Uterus (tissue), 4 donors: ENCODE data around the gene MLIP. TPM values are rescaled to one million over a fixed set of nuclear protein-coding genes. Genes with fewer than 3 reads are reported as not detected.

Experiments used
- DNase-seq, 2 donors: peaks; one replicate each; pipeline ENCODE4 v3.0.0-alpha.2; 2019 to 2020
- H3K27ac ChIP-seq, 2 donors: fragments of 200-600 bp; sonication (generic); 1 replicate in 1 of 2; 2 replicates in 1 of 2; pipeline ENCODE4 v1.5.1; 2016 to 2018
- H3K27me3 ChIP-seq, 2 donors: fragments of 200-600 bp; sonication (generic); one replicate each; pipeline ENCODE4 v1.5.1; 2018 to 2019; ENCODE audit warnings: control low read depth in 1 of 2
- H3K36me3 ChIP-seq, 2 donors: fragments of 200-600 bp; sonication (generic); one replicate each; pipeline ENCODE4 v1.5.1; 2019; ENCODE audit warnings: control low read depth in 1 of 2
- H3K4me1 ChIP-seq, 2 donors: fragments of 200-600 bp; sonication (generic); one replicate each; pipeline ENCODE4 v1.5.1; 2018 to 2019; ENCODE audit warnings: control low read depth in 1 of 2
- H3K4me3 ChIP-seq, 2 donors: fragments of 200-600 bp; sonication (generic); 1 replicate in 1 of 2; 2 replicates in 1 of 2; pipeline ENCODE4 v1.5.1; 2018 to 2019; ENCODE audit warnings: mild to moderate bottlenecking in 1 of 2
- H3K9me3 ChIP-seq, 2 donors: fragments of 200-600 bp; sonication (generic); one replicate each; pipeline ENCODE4 v1.5.1; 2019; ENCODE audit warnings: control low read depth in 1 of 2
- CTCF ChIP-seq, 4 experiments: fragments of 200-600 bp in 2 of 4; fragments of 450-650 bp in 2 of 4; sonication (generic) in 2 of 4; IDR thresholded peaks; one replicate each; pipeline ENCODE4 v1.5.1; 2016 to 2019; ENCODE audit warnings: antibody characterized with exemption in 4 of 4, mild to moderate bottlenecking in 2 of 4, moderate library complexity in 1 of 4
- POLR2A ChIP-seq, 2 donors: fragments of 450-650 bp; IDR thresholded peaks; one replicate each; pipeline ENCODE4 v1.6.1; 2016; ENCODE audit warnings: antibody characterized with exemption in 2 of 2, mild to moderate bottlenecking in 1 of 2, moderate library complexity in 1 of 2
- intact Hi-C: fragments of 100-400 bp; cut with DNase I; formaldehyde crosslinking; loops from one replicate; pipeline ENCODE4 v1.15.1; 2023; ENCODE audit warnings: low total_unique reads
- total RNA-seq, 4 donors: library from RNA; depleted of rRNA in 3 of 4; stranded (reverse); fragments of >200 nt in 3 of 4; gene quantifications; one replicate each; pipeline versions ENCODE4 v1.1.0 to v1.2.4, GENCODE V29; 2014 to 2023
- donor health status: DM: yes; HTN: yes; CAD: no.

Gene MLIP
- total RNA-seq, 4 donors from 2014 or later: not detected

DNA sequence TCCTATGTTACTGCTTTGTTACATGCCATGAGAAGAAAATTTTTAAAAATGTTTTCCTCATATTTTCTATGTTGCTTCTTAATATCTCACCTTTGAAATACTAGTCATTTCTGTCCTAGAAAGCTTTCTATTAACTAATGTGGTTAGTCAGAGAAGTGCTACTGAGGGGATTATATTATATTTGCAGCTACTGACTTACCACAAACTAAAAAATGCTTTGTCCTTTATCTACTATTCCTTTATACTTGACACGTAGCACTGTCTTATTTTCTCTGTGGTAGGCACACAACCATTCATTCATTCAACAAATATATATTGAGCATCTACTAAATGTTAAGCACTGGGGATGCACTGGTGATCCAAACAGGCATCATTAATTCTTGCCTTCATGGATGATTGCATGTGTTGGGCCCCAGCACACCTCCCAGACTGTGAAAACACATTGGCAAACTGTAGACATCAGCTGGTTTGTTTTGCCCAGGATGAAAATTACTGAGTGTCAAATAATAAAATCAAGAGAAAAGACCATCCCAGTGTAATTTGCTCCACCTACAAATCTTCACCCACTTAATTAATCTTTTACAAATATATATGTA is 10.7 kb upstream of the MLIP start:
- no peak overlapping the region for H3K4me3 ChIP-seq
- H3K27ac ChIP-seq: no peak overlapping the region
- no peak for DNase-seq
- H3K4me1 ChIP-seq: no peaks in the 10 kb centered on the region
- no peaks in the 10 kb centered on the region for H3K27me3 ChIP-seq
- no peaks in the 10 kb centered on the region for H3K9me3 ChIP-seq
- H3K36me3 ChIP-seq: no peaks in the 10 kb centered on the region
- intact Hi-C loops: no loop called here
- TF ChIP-seq CTCF (IDR thresholded peaks at IDR 0.05) (no peak), POLR2A (IDR thresholded peaks at IDR 0.05) (no peak)

DNA sequence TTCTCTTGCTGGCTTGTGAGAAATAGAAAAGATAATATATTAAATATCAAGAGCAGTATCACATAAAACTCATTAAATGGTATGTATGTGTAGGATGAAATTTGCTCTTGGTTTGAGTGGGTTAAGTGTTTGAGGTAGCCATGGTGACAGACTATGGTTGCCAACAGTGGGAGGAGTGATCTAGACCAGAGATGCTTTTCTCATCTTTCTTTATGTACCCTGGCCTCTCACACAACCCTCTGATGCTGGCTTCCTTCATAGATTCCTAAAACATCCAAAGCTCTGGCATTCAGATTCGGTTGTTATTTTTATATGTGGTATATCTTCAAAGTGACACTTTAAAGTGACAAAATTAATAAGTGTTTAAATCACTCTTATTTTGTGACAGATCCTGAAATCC is 9.0 kb upstream of the MLIP start:
- H3K4me1 ChIP-seq: no peaks in the 10 kb centered on the region
- no peak for TF ChIP-seq CTCF (IDR thresholded peaks at IDR 0.05)
- no peak for TF ChIP-seq POLR2A (IDR thresholded peaks at IDR 0.05)
- DNase-seq: no peak
- H3K9me3 ChIP-seq: no peaks in the 10 kb centered on the region
- H3K27me3 ChIP-seq: no peaks in the 10 kb centered on the region
- no peak overlapping the region for H3K27ac ChIP-seq
- no peaks in the 10 kb centered on the region for H3K36me3 ChIP-seq
- no peak overlapping the region for H3K4me3 ChIP-seq
- intact Hi-C loops: no loop called here

GRCh38 chr6:54103497-54103896 is 7.7 kb upstream of the MLIP start:
- intact Hi-C loops: no loop called here
- H3K27ac ChIP-seq: no peak overlapping the region
- H3K4me1 ChIP-seq: no peaks in the 10 kb centered on the region
- no peak for TF ChIP-seq CTCF (IDR thresholded peaks at IDR 0.05)
- TF ChIP-seq POLR2A (IDR thresholded peaks at IDR 0.05): no peak
- no peaks in the 10 kb centered on the region for H3K36me3 ChIP-seq
- no peaks in the 10 kb centered on the region for H3K27me3 ChIP-seq
- H3K4me3 ChIP-seq: no peak overlapping the region
- H3K9me3 ChIP-seq: no peaks in the 10 kb centered on the region
- DNase-seq: no peak

- Histone ChIP-seq H3K4me1 (no peaks in the 10 kb centered on the region), H3K27ac (no peak overlapping the region), H3K9me3 (no peaks in the 10 kb centered on the region), H3K36me3 (no peaks in the 10 kb centered on the region), H3K27me3 (no peaks in the 10 kb centered on the region), H3K4me3 (no peak overlapping the region)
- intact Hi-C loops: no loop called here
- TF ChIP-seq POLR2A (IDR thresholded peaks at IDR 0.05) (no peak), CTCF (IDR thresholded peaks at IDR 0.05) (no peak)
- no peak for DNase-seq
Observed at GRCh38 chr6:54106727-54107126, 4.5 kb upstream of the MLIP start.

DNA sequence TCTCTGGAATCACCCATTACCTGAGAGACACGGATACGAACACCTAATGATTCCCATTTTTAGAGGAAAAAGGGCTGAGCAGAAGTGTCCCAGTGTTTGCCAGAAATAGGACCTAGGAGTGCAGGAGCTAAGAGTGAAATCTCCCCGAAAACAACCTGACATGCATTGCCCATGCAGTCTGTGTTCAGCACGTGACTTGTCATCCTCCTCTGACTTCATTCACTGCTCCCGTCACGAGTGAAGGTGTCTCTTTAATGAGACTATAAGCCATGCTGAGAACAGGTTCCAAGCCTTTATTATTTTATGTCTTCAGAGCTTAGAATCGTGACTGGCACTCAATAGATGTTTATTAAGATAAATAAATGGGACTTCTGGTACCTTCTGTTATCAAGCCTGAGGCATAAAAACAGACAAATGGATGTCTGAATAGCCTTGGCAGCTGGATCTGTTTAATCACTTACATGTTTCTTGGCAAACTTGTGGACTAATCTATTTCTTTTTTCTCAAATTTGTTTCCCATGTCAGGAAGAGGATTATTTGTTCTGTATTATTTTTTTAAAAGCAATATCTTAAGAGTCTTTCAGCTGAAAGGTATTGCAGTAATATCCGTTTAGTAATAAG is 3.7 kb upstream of the MLIP start:
- Histone ChIP-seq H3K4me3 (no peak overlapping the region), H3K27ac (no peak overlapping the region), H3K36me3 (no peaks in the 10 kb centered on the region), H3K9me3 (no peaks in the 10 kb centered on the region), H3K4me1 (no peaks in the 10 kb centered on the region), H3K27me3 (no peaks in the 10 kb centered on the region)
- no peak for DNase-seq
- TF ChIP-seq CTCF (IDR thresholded peaks at IDR 0.05): no peak
- TF ChIP-seq POLR2A (IDR thresholded peaks at IDR 0.05): no peak
- intact Hi-C loops: no loop called here
